GM20431 (cell line): ENCODE results near the gene DHTKD1.
"Not testable (repeated sequence)": the region's sequence is repeated elsewhere in the genome, so short reads cannot be mapped to it uniquely, and the experiment has no call there.

Source experiments
- in situ Hi-C: fragments of 300-500 bp; cut with MseI, MboI; formaldehyde crosslinking; loops from one replicate; pipeline ENCODE4 v1.15.0; 2020; ENCODE audit warnings: low sequenced_read_pairs; ENCODE audit not compliant: unreplicated experiment

Gene DHTKD1

DNA sequence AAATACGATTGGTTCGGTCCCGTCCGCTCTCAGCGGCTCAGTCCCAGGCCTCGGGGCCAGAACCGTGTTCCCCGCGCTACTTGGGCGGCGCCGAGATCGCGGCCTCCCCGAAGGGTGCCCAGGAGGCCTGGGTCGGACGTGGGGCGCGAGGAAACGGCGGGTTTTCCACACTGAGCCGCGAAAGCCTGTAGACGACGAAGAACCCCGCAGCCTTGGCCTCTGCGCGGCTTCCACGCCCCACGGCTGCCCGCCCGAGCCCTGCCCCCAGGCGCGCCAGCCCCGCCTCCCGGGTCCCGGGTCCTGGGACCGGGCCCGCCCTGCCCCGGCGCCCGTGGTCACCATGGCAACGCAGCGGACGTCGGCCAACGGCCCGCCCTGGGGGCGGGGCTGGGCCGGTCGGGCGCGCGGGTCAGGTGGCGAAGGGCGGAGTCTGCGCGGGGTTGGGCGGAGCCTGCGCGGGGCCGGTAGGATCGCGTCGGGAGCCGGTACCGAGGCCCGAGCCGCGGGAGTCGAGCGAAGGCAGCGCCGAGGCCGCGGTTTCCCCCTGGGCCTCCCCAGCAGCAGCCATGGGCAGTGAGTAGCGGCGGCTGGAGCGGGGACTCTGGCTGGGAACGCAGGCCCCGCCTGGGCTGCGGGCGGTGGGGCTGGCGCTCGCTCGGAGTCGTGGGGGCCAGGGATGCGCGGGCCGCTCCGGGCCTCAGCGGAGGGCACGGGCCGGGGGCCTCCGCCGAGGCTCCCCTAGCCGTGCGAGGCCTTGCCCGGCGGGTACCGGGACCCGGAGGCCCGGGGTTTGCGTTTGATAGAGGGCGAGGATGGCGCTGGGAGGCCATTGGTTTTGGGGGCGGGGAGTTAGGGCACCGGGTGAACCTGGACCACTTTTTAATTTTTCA is 60.7 kb downstream of the DHTKD1 start, which contains the start of gene SEC61A2:
TSS of gene SEC61A2 (plus strand) at position 456 of the 890 bp plus-strand sequence. CDS start at position 567, 111 bp downstream.
- in situ Hi-C loops: no loop called here

DNA sequence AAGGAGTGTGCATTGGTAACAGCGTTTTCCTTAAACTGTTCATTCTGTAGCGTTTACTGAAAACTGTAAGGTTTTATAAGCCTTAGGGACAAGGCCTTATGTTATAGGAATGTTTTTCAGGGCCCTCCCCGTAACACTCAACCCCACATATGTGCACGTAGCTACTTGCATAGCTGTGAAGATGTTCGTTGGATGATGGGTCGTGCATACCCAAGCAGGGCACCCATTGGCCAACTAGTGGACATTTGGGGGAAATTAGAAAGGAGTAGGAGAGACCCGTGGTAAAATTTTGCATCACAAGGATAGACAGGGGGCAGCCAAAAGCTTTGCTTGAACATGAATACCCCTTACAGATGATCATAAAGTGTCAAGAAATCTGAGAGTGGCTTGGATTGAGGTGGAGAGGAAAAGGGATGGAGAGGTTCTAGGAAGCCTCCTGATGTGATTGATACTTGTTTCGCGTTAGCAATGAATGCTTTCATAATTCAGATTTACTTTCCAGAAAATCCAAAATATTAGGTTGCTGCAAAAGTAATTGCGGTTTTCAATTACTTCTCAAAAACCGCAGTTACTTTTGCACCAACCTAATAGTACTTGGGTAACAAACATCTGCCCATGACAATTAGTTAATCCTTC is 61.6 kb downstream of the DHTKD1 start:
- in situ Hi-C loops: no loop called here

DNA sequence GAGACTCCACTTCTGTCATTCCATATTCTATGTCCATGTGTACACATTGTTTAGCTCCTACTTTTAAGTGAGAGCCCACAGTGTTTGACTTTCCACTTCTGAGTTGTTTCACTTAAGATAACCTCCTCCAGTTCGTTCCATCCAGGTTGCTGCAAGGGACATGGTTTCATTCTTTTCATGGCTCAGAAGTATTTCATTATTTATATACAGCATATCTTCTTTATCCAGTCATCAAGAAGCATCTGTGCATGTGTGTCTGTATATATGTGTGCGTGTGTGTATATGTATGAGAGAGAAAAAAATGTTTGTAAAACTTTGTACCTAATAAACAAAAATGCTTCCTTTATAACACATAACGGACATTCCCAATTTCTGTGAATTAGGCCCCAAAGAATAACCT is 66.9 kb downstream of the DHTKD1 start:
- in situ Hi-C loops: no loop called here

DNA sequence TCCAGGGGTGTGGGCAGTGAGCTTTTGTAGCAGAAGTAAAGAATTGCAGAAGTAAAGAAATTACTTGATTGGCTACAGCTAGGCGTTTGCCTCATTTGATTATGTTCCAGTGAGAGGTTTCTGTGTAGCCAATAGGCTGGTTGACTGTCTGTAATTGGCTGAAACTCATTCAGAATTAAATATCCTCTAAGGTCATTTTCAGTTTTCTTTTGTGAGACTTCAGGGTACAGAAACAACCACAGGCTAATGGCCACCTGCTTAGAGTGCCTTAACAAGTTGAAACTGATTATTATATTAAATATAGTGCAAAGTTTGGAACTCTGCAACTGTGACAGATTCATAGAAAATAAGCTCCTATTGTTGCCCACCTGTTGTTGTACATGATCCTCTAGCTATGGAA is 71.3 kb downstream of the DHTKD1 start:
- in situ Hi-C loops: no loop called here

DNA sequence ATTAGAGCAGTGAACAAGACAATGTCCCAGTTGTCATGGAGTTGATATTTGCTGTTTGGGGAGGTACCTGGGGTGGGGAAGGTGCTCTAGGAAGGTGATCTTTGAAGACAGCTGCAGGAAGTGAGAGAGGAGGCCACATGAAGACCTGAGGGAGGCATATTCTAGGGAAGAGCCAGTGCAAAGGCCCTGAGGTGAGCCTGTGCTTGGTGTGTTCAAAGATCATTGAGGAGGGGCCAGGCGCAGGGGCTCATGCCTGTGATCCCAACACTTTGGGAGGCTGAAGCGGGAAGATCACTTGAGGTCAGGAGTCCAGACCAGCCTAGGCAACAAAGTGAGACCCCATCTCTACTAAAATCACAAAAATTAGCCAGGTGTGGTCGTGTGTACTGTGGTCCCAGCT is 75.8 kb downstream of the DHTKD1 start:
- in situ Hi-C loops: no loop called here

DNA sequence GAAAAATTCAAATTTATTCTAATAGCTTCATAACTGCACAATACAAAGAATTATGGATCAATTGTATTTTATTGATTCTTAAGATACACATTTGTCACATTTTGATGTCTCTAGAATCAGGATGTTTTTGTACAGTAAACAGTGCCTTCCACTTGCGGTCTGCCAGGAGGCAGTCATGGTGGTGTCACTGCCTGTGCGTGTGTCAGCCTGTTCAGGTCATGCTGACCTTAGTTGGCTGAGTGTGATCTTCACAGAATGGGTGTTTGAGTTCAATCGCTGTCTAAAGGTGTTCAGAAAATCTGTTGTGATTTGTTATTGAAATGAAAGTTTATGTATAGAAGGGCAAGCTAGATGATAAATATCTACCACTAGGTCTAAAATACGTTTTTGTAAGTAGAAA is 81.4 kb downstream of the DHTKD1 start:
- in situ Hi-C loops: no loop called here

DNA sequence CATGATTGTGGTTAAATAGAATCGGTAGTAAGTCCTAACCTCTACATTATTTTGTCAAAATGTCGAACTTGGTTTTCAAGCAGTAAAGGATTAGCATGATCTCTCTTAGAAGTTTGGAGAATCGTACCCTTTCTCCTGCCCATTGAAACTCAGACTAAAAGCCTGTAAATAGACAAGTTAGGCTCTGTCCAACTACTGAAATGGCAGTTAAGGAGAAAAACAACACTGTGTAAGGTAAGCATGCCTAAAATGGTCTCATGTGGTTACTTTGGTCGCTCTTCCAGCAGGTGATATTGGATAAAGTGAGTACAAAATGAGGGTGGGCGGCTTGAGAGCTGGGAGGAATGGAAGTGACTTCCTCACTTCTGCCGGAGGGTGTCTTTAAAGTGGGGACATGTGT is 85.8 kb downstream of the DHTKD1 start:
- in situ Hi-C loops: no loop called here

DNA sequence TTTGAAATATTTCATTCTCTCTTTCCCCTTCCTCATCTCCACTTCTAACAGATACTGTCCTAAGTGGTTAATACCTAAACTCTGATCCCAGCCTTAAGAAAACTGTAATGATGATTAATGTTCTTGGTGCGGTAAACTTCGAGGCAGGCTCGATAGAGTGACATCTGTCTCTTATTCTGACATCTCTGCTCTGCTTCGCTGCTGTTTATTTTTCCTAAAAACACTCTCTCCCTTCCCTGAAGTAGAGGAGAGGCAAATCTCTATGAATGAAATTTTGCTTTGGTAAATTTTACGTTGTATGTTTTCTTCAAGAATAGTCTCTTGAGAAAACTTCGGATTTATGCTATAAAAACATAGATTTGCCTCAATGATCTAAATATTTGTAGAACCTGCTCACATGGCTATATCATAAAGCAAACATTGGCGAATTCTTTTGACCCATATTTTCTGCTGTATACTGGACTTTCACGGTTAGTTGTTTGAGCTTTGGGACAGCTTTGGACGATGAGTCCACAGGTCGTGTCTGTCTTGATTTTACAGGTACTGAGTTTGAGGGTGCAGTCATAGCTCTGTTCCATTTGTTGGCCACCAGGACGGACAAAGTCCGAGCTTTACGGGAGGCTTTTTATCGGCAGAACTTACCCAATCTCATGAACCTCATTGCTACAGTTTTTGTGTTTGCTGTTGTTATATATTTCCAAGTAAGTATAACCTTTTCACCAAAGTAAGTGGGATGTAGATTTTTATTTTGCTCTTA is 87.8 kb downstream of the DHTKD1 start:
- in situ Hi-C loops: no loop called here

DNA sequence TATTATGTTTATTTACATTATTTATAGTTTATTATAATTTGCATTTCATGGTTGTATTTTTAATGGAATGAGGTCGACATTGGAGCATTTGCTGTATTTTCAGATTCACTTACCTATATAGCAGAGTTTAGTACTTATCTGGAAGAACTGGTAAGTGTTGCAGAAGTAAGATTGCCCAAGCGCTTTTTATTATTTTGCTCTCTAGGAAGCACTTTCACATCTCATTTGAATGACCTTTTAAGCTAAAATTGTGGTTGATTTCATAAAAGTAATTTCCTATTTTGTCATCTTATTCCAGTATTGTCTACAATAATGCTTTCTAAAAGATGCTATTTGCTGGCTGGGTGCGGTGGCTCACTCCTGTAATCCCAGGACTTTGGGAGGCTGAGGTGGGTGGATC is 89.4 kb downstream of the DHTKD1 start:
- in situ Hi-C loops: no loop called here

DNA sequence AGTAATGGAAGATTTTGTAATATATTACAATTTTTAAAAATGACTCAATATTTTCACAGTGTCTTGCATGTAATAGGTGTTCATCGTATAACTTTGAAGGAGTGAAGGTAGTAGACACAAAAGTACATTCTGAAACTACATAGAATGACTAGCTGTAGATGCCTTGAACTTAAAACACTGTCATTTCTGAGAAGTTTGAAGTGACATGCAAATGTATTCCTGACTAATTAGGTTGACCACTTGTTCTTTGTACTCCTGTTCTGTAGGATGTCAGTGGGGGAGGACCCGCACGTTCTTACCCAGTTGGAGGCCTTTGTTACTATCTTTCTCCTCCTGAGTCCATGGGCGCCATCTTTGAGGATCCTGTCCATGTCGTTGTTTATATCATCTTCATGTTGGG is 91.9 kb downstream of the DHTKD1 start:
- in situ Hi-C loops: no loop called here

DNA sequence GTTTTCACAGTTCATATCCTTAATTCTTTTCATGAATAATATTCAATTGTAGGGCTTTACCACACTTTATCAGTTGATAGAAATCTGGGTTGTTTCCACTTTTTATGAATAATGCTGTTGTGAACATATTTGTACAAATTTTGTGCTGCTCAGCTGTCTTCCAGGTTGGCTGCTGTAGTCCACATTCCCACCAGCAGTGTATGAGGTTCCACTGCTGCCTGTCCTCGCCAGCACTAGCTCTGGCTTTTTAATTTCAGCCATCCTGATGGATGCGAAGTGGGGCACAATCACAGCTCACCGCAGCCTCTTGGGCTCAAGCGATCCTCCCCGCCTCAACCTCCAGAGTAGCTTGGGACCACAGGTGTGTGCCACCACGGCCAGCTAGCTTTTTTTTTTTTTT is 94.2 kb downstream of the DHTKD1 start:
- in situ Hi-C loops: no loop called here

DNA sequence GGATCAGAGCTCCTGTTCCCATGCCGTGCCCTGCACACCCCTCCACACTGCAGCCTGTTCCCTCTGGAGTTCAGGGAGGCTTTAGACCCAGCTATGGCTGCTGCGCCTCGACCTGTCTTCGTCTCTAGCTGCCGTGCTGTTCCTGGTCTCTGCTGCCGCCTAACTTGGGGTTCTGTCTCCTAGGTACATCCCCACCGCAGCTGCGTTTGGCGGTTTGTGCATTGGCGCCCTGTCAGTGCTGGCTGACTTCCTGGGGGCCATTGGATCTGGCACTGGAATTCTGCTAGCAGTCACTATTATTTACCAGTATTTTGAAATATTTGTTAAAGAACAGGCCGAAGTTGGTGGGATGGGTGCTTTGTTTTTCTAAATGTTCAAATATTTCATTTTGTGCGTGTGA is 95.3 kb downstream of the DHTKD1 start:
- in situ Hi-C loops: no loop called here

DNA sequence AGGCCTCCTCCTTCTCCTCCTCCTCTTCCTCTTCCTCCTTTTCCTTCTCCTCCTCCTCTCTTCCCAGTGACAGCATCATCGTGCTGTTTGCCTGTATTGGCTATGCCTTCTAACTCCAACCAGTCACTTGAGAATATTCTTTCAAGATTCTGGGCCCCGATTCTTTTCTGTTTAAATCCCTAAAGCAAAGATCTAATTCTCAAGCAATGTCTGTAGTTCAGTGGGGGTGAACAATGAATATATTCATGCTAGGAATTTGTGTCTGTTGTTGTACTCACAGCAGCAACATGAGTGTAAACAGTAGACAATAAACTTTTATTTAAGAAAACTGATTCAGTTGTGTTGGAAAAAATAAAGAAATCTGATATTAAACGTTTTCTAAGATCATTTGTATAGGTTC is 96.3 kb downstream of the DHTKD1 start:
- in situ Hi-C loops: no loop called here

DNA sequence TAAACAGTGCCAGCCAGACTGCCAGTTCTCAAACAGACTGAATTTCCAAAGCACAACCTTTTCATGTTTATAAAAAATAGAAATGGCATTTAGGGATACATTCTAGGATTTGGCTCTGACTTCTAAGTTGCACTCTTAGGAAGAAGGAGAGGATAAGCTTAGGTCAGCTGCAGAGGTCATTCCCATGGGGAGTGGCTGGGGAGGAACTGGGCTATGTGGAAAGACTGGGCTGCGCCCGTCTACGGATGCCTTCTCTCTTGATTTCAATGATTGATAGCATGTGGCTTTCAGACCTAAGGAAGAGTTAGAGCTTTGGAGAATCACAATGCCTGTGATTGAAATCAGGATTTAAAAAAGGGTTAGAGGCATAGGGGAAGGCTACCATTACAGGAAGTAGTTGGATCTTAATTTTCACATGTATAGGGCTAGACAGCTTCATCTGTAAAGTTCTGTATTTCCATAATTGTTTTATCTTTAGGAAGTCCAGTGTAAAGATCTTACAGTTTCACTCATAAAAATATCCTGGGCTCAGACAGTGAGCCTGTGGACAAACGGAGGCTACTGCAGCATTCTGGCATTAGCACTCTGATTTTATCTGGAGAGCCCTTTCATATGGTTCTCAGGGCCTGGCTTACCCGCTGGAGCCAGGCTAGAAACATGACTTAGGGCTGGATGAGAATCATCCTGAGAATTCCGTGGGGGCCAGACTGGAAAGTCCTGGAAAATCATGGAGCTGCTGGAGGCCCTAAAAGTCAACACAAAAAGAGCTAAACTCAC is 97.4 kb downstream of the DHTKD1 start:
- in situ Hi-C loops: no loop called here

DNA sequence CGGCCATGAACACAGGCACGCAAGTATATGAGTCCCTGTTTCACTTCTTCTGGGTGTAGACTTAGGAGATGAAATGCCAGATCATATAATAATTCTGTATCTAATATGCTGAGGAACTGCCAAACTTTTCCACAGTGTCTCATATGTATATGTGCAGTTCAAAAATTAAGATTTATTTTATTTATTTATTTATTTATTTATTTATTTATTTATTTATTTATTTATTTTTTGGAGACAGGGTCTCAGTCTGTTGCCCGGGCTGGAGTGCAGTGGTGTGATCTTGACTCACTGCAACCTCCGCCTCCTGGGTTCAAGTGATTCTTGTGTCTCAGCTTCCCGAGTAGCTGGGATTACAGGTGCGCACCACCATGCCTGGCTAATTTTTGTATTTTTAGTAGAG is 102.8 kb downstream of the DHTKD1 start:
- in situ Hi-C loops: not testable (repeated sequence)
